ENCODE results near the gene TBC1D32. TPM values are rescaled to one million over a fixed set of nuclear protein-coding genes. Genes with fewer than 3 reads are reported as not detected.
"Not testable (repeated sequence)": the region's sequence is repeated elsewhere in the genome, so short reads cannot be mapped to it uniquely, and the experiment has no call there.

TBC1D32 gene
- total RNA-seq, 4 donors from 2014 or later, result 14.9 to 27.1 (median 22.4) TPM

DNA sequence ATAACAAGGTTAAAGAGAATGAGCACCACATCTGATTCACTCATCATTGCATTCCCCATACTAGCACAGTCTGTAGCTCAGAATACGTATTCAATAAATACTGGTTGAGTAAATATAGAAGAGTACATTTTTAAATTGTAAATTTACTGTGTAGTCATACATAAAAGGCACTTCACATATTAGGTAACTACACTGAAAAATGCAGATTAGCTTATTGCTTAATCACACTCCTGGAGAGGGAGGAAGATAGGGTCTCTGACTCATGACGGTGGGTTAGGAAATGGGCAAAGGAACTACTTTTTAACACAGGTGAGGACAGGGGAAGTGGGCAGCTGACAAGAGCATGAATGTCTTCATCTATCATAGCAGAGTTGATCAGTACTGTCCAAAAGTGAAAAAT lies 133.2 kb downstream of the TBC1D32 start:
- intact Hi-C loops (cut with DNase I), result no loop called here

DNA sequence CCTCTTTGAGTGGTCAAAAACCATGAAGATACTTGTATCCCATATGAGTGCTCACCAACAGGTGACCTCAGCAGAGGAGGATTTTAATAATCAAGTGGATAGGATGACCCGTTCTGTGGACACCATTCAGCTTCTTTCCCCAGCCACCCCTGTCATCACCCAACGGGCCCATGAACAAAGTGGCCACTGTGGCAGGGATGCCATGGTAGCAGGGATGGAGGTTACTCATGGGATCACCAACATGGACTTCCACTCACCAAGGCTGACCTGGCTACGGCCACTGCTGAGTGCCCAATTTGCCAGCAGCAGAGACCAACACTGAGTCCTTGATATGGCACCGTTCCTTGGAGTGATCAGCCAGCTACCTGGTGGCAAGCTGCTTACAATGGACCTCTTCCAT lies 138.2 kb downstream of the TBC1D32 start:
- 96 to 100% methylated on average over 2 to 4 of the region's 4 CpGs for WGBS, 2 donors
- H3K27ac ChIP-seq; H3K36me3 ChIP-seq; H3K27me3 ChIP-seq; H3K4me3 ChIP-seq (replicated peaks in 1 of 3); H3K4me1 ChIP-seq; intact Hi-C loops (cut with DNase I); DNase-seq; H3K9me3 ChIP-seq: not testable (repeated sequence)

More for the DNA sequence above, 133.2 kb downstream of the TBC1D32 start:
- no peak overlapping the region for H3K27ac ChIP-seq
- no peaks in the 10 kb centered on the region for H3K4me1 ChIP-seq
- TF ChIP-seq POLR2A (IDR thresholded peaks at IDR 0.05), result no peak
- no peak for TF ChIP-seq CTCF (IDR thresholded peaks at IDR 0.05)
- H3K27me3 ChIP-seq, result no peaks in the 10 kb centered on the region
- no peak overlapping the region for H3K4me3 ChIP-seq (replicated peaks in 1 of 3)
- 88 to 92% methylated on average over 2 of the region's 2 CpGs for WGBS, 2 donors
- H3K9me3 ChIP-seq, result no peaks in the 10 kb centered on the region
- H3K36me3 ChIP-seq, result no peaks in the 10 kb centered on the region
- DNase-seq, result no peak

DNA sequence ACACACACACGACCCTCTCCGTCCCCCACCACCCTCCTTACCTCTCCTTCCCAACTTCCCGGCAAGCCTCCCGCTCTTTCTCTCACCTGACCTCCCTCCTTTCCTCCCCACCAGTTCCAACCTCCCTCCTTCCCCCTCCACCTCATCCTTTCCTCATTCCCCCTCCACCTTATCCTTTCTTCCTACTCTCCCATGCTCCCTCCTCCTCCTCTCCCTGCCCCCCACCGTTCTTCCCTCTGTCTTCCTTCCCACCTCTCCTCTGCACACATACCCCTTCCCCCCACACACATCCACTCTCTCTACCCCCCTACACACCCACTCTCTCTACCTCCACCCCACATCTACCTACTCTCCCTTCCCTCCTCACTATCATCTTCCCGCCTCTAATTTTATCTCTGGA lies 144.2 kb downstream of the TBC1D32 start:
- Histone ChIP-seq H3K27ac (no peak overlapping the region), H3K9me3 (no peaks in the 10 kb centered on the region), H3K4me1 (no peaks in the 10 kb centered on the region), H3K36me3 (no peaks in the 10 kb centered on the region), H3K27me3 (no peaks in the 10 kb centered on the region), H3K4me3 (replicated peaks in 1 of 3) (no peak overlapping the region)
- intact Hi-C loops (cut with DNase I), result no loop called here
- TF ChIP-seq CTCF (IDR thresholded peaks at IDR 0.05) (no peak), POLR2A (IDR thresholded peaks at IDR 0.05) (no peak)
- WGBS, 2 donors, result 68 to 69% methylated on average over 6 of the region's 6 CpGs
- no peak for DNase-seq

- no peak overlapping the region for H3K27ac ChIP-seq
- H3K27me3 ChIP-seq, result no peaks in the 10 kb centered on the region
- no peaks in the 10 kb centered on the region for H3K36me3 ChIP-seq
- intact Hi-C loops (cut with DNase I), result no loop called here
- TF ChIP-seq POLR2A (IDR thresholded peaks at IDR 0.05) (no peak), CTCF (IDR thresholded peaks at IDR 0.05) (no peak)
- no peak overlapping the region for H3K4me3 ChIP-seq (replicated peaks in 1 of 3)
- H3K9me3 ChIP-seq, result no peaks in the 10 kb centered on the region
- 39 to 45% methylated on average over 1 of the region's 1 CpG for WGBS, 2 donors
- no peaks in the 10 kb centered on the region for H3K4me1 ChIP-seq
- no peak for DNase-seq
These were observed 145.9 kb downstream of the TBC1D32 start for GRCh38 chr6:121188356-121188755.

GRCh38 chr6:121187833-121188200 lies 146.5 kb downstream of the TBC1D32 start:
- WGBS, 2 donors, result 79 to 81% methylated on average over 1 of the region's 1 CpG
- no peaks in the 10 kb centered on the region for H3K4me1 ChIP-seq
- no peak overlapping the region for H3K27ac ChIP-seq
- H3K9me3 ChIP-seq, result no peaks in the 10 kb centered on the region
- DNase-seq, result no peak
- no peaks in the 10 kb centered on the region for H3K27me3 ChIP-seq
- TF ChIP-seq CTCF (IDR thresholded peaks at IDR 0.05) (no peak), POLR2A (IDR thresholded peaks at IDR 0.05) (no peak)
- H3K36me3 ChIP-seq, result no peaks in the 10 kb centered on the region
- intact Hi-C loops (cut with DNase I), result no loop called here
- H3K4me3 ChIP-seq (replicated peaks in 1 of 3), result no peak overlapping the region
